AG09319 (cell line): ENCODE measurements around the gene CD300H.
A peak's percentile ranks its signal among the peaks of the same experiment; 100 is the strongest.

Source experiments
- DNase-seq: peaks from one replicate; pipeline ENCODE4 v3.0.0-alpha.2; 2010; ENCODE audit warnings: low read depth; ENCODE audit errors: extremely low read depth
- TF ChIP-seq, protein P1 (sequence below): IDR thresholded peaks from 2 replicates; pipeline ENCODE4 v1.5.1; 2011; ENCODE audit warnings: low read depth, mild to moderate bottlenecking, inconsistent platforms, low read length, moderate library complexity

CD300H gene

DNA sequence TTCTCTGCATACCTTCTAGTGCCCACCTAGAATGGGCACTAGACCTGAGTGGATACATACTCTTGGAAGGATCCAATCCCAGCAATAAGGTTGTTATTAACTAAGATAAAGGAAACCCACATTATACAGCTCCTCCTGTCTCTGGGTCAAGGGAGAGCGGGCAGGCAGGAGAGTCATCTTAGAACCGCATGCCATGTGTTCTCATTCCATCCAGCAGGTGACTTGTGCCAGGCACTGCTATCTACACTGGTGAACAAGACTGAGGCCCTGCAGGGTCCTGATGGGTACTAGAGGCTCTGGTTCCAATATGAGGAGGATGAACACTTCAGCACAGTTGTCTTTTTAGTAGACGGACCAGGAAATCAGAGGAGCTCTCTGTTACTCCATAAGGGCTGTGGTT lies 5.9 kb upstream of the CD300H start:
- TF ChIP-seq, protein P1, sequence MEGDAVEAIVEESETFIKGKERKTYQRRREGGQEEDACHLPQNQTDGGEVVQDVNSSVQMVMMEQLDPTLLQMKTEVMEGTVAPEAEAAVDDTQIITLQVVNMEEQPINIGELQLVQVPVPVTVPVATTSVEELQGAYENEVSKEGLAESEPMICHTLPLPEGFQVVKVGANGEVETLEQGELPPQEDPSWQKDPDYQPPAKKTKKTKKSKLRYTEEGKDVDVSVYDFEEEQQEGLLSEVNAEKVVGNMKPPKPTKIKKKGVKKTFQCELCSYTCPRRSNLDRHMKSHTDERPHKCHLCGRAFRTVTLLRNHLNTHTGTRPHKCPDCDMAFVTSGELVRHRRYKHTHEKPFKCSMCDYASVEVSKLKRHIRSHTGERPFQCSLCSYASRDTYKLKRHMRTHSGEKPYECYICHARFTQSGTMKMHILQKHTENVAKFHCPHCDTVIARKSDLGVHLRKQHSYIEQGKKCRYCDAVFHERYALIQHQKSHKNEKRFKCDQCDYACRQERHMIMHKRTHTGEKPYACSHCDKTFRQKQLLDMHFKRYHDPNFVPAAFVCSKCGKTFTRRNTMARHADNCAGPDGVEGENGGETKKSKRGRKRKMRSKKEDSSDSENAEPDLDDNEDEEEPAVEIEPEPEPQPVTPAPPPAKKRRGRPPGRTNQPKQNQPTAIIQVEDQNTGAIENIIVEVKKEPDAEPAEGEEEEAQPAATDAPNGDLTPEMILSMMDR: no peak
- DNase-seq: no peak

DNA sequence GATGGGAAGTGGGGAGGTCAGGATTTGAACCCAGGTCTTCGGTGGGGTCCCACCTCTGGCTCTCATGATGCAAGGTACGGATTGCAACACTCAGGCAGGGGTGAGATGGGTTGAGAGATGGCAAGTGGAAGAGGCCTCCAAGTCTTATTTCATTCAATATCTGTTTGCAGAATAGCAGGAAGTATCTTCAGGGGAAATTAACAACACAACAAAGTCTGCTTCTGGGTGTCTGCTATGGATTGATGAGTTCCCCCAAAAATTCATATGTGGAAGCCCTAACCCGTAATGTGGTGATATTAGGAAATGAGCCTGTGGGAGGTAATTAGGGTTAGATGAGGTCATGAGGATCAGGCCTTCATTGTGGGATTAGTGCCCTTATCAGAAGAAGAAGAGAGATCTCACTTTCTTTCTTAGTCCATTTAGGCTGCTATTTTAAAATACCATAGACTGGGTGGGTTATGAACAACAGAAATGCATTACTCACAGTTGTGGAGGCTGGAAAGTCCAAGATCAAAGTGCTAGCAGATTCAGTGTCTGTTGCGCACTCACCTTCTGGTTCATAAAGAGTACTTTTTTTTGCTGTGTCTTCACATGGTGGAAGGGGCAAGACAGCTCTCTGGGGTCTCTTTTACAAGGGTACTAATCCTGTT lies 4.4 kb upstream of the CD300H start:
- DNase-seq: no peak
- TF ChIP-seq, protein P1: no peak

DNA sequence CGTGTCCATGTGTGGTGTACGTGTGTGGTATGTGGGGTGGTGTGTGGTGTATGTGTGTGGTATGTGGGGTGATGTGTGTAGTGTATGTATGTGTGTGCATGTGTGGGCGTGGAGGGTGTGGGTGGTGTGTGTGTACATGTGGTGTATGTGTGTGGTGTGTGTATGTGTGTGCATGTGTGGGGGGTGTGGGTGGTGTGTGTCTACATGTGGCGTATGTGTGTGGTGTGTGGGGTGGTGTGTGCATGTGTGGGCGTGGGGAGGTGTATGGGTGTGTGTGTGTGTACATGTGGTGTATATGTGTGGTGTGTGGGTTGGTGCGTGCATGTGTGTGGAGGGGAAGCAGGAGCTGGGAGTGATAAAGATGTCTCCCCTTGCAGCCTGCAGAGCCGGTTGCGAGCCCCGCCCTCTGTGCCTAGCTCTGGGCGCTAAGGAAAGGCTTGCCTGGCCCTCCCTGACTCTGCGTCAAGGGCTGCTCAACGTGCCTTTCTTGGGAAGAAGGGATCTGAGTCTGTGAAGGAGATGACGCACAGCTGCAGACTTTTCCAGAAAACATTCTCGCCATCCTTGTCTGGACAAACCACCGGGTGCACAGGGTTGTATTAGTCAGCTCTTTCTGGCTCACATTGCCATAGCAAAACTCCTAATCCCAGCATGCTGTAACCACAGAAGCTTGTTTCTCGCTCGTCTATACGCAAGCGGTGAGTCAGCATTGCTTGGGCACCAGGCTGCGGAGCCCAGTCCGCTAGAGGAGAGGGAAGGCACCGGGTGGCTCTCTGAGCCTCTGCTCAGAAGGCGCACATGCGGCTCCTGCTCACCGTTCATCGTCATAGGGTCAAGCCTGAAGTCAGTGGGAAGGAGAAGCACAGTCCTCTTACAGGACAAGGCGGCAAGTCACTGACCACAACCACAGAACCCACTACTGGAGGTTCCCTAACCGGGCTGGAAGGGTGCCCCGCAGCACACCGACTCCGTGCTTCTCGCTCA lies 2.0 kb upstream of the CD300H start:
- DNase-seq: peak; percentile 63
- TF ChIP-seq, protein P1: no peak

DNA sequence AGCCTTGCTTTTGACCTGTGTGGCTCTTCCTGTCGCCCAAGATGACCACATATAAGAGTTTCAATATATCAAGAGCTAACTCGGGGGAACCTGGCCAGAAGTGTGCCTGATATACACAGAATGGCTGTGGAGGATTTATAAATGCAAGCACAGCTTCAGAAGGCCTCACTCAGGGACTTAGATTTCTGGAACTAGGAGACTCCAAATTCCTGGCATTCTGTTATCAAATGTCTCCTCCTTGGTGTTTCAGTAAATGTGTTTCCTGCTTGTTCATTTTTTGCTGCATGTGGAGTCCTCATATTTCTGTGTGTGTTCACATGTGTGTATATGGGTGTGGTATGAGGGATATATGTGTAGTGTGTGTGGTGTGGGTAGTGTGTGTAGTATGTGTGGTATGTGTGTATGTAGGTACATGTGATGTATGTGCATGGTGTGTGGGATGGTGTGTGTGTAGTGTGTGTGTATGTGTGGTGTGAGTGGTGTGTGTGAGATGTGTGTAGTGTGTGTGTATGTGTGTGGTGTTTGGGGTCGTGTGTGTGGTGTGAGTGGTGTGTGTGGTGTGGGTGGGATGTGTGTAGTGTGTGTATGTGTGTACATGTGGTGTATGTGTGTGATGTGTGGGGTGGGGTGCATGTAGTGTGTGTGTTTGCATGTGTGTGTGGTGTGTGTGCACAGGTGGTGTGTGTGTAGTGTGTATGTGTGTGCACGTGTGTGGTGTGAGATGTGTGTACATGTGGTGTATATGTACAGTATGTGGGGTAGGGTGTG lies 981 bp upstream of the CD300H start:
- TF ChIP-seq, protein P1: no peak
- no peak for DNase-seq

DNA sequence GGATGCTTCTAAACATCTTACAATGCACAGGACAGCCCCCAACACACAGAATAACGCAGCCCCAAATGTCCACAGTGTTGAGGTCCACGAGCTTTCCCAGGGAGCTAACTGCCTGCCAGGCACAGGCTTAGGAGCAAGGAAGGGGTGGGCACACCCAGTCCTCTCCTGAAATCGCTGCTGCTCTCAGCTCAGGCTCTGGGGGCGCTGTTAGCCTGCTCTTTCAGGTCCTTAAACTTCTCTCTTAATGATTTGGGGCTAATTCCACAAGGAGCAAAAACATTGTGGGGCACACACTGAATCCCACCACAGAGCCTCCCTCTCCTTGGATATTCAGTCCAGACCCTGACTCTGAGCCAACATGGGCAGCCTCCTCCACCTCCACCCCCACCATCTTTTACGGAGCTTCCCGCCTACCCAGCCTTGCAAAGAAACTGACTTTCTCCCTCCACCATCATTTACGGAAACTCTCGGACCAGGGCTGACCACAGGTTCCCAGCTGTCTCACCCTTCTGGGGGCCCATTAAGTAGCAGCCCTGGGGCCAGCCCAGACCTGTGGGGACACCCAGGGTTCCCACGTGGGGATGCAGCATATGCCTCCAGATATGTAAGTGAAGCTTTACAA lies 1.1 kb downstream of the CD300H start:
- TF ChIP-seq, protein P1: peak; percentile 40
- DNase-seq: no peak

DNA sequence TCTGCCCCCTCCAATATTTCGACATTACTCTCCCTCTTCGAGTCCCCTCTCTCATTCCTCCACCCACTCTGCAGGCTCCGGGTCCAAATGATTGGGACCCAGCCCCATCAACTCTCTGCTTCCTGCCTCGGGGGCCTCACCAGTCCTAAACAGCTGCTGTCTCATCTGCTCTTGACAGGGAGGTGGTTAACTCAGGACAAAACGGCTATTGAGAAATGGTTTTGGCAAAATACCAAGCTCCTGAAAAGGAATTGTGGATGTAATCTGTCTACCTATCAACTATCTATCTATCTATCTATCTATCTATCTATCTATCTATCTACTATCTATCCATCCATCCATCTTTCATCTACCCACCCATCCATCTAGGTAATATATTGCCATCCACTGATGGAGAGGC lies 2.2 kb downstream of the CD300H start:
- TF ChIP-seq, protein P1: no peak
- DNase-seq: no peak
